Kidney capillary endothelial cell (primary cell): ENCODE data around the gene FXYD4.

Experiments used
- DNase-seq: peaks from one replicate; pipeline ENCODE4 v3.0.0-alpha.2; 2018; ENCODE audit warnings: low spot score

FXYD4 gene

DNA sequence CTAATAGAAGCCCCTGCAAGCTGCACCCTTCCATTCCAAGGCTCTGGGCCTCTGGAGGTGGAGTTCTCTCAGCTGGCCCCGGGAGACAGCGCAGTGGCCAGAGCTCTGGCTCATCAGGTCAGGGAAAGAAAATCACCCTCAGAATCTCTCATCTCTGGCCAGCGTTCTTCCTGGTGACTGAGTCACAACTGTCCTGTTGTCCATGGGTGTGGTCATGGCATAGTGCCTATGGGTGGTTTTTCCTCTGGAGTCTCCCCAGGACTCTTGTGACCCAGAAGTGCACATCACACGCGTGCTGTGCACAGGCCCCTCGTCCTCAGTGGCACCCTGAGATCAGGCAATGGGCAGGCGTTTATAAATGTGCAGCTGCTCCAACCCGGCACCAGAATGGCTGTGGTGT is 27.4 kb upstream of the FXYD4 start:
- no peak for DNase-seq

DNA sequence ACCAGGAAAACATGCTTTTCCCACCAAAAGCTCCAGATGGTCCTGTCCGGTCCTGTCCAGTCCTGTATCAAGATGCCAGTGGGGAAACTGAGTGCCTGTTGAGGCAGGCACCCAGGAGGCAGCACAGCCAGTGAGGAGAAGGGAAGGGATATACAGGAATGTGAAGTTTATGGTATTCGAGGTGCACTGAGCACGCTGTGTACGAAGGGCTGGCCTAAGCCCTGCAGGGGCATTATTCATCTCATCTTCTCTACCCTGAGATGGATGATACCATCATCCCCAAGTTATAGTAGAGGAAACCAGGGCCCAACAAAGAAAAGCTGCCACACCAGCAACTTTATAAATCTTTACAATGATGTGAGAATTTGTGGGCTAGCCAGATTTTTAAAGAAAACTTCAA is 23.4 kb upstream of the FXYD4 start:
- DNase-seq = no peak

DNA sequence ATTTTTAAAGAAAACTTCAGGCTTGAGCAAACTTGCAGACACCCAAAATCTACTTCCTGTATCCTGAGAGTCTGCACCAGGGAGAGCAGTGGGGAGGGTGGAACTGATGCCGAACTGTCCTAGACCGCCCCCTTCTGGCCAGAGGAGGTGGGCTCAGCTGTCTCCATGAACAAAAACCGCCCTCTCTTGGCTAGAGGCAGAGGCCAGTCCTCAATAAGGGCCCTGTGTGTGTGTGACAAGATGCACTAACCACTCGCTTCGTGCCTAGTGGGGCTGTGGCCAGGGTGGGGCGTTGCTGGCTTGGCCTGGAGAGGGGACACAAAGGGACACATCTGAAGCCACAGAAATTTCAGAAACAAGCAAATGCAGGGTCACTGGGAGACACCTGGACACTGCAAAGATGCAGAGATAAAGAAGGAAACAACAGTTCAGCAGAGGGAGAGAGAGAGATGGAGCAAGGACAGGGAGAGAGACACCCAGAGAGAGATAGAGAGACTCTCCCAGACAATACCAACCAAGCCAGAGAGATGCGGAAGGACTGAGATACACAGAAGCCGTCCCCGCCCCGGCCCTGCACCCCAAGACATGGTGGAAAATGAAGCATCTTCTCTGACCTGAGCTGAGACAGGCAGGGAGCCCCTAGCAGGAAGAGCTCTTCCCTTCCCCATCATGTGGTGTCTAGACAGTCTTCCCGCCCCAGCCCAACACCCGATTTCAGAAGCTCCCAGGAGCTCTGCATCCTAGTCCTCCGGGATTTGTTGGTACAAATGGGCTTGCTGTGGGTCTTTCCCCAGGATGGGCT is 22.7 kb upstream of the FXYD4 start:
- DNase-seq = peak; percentile 74

DNA sequence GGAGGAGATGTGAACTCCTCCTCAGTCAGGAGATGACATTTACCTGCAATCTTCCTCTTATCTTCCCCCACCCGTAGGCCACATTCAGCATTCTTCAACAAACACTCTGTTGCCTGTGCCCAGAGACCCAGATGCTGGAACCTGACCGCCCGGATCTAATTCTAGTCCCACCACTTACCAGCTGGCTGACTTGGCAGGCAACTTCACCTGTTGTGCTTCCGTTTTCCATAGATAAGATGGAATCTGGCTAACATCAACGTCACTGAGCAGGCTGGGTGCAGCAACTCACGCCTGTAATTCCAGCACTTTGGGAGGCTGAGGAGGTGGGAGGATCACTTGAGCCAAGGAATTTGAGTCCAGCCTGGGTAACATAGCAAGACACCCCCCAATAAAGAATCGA is 21.3 kb upstream of the FXYD4 start:
- DNase-seq = no peak

DNA sequence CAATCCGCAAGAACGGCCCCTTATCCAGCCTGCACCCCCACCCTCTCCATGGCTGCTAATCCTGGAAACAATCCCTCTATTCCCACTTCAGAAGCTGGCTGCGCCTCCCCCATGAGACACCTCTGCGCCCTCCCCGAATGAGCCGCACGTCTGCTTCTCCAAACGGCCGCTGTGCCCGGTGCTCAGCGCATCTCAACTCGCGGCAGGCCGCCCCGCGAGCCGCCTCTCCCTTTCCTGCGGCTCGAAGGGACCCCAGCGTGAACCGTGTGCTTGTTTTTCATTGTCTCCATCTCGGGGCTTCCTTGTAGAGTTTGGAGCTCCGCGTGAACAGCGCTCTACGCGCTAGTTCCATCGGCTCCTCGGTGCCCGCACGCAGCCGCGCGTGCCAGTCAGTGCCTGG is 20.8 kb upstream of the FXYD4 start:
- DNase-seq = no peak

DNA sequence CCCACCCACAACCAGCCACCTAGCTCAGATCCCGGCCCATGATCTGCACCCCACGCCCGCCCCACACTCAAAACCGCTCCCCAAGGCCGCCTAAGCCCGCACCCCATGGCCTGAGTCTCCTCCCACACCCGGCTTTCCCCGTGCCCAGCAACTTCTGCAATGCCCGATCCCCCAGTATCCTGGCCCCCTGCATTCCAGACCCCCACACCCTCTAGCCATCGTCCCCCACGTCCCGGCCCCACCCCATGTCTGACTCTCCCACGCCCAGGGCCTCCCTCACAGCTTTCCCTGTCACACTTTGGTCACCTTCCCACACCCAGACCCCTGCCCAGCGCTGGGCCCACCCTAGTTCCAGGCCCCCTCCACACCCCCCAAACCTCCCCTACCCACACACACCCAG is 20.1 kb upstream of the FXYD4 start:
- DNase-seq = no peak

DNA sequence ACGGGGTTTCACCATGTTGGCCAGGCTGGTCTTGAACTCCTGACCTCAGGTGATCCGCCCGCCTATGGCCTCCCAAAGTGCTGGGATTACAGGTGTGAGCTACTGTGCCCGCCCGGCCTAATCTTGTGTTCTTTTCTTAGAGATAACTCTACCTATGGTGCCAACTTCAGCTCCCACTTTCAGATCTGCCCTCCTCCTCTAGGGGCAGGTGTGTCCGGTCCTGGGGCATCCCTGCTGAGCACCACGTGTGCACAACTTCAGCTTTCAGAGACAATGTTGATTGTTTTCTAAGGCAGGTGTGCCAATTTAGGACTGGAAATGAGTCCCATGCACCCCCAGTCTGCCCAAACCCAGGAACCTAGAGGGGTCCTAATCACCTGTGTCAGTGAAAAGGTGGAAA is 18.5 kb upstream of the FXYD4 start:
- no peak for DNase-seq

DNA sequence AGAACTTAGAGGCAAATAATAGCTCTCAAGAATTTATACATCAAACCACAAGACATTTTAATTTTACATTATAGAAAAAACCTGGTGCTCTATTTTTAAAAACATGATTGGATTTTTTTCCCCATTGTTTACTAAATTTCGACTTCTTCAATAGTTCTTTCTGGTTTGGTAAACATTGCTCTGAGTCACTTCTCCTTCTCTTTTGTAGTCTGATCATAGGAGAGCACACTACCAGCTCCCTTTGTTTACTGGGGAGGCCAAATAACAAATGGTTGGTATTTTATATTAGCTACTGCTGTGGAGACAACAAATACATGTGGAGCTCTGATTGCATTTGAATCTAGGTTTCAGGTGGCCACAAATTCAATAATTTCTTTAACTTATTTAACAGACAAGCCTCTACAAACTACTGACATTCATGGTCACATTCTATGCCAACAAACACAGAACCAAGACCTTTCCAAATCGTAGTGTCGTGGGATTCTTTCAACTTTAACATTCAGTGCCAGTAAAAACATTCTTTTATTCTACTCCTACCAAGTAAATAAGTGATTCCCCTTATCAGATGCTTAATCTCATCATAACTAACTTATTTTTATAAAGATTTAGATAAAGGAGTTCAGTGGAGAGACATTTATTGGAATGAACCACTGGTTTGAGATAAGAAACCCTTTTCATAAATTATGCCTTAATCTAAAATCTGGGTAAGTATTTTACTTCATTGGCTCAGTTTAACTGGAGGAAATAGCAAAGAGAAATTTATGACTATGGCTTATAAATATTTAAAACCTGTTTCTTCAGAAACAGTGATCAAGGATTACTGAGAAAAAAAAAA is 17.7 kb upstream of the FXYD4 start:
- DNase-seq = no peak

DNA sequence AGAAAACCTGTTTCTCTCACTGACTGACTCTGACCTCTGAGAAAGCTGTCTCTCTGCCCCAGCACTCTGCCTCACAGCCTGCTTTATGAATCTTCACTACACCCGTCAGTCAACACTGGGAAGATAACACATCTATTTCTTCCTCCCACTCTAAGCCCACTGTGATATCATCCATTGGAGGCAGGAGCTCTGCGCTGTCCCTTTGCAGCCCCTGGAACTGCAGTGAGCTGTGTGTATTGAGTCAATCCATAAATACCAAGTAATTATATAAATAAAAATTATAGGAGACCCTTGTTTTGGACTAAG is 17.2 kb upstream of the FXYD4 start:
- DNase-seq = no peak

DNA sequence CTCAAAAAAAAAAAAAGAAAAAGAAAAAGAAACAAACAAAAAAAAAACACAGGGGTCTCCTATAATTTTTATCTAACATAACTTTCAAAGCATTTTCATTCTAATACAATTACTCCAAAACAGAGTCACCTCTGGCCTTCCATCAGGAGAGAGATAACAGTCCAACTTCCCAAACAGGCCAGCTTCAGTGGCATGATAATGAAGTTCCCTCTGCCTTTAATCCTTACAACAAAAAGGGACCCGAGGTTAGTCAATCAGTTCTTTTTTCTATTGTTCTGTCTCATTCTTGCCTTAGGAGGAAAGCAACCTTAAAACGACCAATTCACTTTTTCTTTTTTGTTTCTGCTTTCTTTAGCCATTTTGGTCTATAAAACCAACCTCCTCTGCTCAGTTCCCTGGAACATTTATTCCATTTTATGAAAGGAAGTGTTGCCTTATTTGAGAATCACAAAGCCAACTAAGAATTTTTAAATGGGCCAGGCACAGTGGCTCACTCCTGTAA is 16.5 kb upstream of the FXYD4 start:
- no peak for DNase-seq

DNA sequence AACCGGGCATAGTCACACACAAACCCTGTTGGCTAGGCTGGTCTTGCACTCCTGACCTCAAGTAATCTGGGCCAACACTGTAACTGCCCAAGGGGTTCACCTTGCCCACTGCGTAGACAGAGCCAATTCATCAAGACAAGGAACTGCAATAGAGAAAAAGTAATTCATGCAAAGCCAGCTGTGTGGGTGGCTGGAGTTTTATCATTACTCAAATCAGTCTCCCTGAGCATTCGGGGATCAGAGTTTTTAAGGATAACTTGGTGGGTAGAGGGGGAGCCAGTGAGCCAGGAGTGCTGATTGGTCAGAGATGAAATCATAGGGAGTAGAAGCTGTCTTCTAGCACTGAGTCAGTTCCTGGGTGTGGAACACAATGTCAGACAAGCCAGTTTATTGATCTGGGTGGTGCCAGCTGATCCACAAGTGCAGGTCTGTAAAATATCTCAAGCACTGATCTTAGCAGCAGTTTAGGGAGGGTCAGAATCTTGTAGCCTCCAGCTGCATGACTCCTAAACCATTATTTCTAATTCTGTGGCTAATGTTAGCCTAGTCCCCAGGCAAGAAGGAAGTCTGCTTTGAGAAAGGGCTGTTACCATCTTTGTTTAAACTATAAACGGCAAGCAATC is 15.6 kb upstream of the FXYD4 start:
- no peak for DNase-seq

DNA sequence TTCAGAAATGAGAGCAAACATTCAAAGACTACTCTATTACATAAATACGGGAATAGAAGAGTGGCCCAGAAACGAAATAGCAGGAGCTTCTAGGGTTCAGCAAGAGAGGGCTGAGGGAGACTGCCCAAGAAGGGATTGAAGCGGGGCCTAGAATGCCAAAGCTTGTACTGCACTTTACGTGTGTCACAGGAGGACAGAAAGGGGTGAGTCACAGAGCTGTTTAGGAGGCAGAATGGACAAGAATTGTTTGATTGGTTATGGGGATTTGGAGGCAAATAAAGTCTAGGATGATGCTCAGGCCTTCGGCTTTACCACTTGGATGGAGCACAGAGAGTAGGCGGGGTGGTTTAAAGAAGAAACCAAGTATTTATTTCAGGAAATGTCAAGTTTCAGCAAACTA is 11.3 kb upstream of the FXYD4 start:
- no peak for DNase-seq

DNA sequence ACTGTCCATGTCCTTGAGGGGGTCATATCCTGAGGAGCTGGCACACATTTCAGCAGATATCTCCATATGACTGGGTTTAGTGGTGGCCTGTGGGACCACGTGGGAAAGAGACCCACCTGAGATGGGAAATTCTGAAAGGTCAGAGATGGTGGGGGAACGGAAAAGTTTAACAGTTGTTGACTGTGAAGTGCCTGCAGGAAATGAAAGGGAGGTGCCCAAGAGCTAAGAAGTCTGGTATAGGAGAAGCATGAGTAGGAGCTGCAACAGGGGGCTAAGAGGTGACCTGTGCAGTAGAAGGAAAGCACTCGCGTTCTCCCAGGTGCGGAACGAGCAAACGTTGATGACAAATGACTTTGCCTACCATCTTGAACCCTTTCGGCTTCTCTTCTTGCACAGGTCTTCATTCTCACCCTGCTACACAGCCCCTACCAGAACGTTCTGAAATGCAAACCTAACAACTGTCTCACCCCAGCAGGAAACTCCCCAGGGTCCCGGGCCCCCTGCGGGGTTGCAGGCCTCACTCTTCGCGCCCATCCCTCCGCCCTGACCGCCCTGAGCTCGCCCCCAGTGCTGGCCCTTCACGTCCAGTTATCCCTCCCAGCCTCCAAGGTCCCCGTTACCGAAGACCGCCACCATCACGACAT is 9.8 kb upstream of the FXYD4 start:
- no peak for DNase-seq

DNA sequence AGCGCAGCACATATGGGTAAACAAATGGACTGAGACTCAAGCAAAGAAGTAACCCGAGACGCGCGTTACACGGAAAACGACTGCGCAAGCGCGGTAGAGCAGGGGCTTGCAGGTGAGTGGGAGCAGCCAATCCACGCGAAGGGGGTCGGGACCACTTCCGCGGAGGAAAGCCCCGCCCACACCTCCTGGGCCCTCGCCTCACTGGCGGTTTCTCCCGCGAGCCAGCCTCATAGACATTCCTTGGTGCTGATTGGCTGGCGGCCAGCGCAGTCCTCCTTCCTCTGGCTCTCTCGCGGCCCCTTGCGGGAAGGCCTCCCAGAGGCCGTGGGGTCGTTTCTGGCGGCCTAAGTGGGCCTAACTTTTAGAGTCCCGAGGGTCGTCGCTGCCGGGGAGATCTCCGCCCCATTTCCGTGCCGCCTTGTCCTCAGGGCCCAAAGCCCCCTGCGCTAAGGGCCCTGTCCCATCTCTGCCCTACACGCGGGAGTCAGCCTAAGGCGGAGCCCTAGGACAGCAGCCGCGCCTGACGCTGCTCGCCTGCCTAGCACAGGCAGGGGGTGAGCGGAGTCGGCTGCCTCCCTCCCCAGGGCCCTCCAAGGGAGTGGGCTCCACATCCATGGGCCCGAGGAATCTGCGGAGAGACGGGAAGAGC is 9.1 kb upstream of the FXYD4 start:
- DNase-seq = peak; percentile 71

DNA sequence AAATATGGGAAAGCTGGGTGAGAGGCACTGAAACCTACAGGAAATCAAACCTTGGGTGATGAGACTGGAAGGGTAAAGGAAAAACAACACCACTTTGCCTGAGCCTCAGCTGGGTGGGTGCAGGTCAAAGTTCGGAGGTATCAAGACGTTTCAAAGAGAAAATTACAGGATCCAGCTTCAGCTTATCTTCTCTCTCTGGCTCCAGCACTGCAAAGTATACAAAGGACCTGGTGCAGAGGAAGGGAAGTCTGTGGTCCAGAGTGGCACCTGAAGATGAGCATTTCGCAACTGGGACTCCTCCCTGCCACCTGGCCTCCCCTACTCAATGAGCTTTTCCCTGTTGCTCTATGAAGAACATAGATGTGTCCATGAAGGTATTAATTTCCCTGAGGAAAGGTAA is 6.4 kb upstream of the FXYD4 start:
- DNase-seq = no peak

DNA sequence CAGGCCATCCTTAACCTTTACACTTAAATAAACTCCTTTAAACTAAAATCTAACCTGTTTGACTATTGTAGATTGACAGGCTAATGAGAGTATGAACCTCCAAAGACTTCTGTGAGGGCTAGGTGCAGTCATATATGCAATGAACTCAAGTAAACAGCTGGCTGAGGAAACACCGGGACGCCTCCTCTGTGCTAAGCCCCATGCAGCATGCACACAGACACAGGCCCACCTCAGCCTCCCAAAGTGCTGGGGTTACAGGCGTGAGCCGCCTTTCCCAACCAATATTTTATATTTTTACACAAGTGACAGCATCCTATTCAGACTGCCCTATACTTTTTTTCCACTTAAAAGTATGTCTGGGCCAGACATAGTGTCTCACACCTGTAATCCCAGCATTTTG is 1.5 kb upstream of the FXYD4 start:
- no peak for DNase-seq

DNA sequence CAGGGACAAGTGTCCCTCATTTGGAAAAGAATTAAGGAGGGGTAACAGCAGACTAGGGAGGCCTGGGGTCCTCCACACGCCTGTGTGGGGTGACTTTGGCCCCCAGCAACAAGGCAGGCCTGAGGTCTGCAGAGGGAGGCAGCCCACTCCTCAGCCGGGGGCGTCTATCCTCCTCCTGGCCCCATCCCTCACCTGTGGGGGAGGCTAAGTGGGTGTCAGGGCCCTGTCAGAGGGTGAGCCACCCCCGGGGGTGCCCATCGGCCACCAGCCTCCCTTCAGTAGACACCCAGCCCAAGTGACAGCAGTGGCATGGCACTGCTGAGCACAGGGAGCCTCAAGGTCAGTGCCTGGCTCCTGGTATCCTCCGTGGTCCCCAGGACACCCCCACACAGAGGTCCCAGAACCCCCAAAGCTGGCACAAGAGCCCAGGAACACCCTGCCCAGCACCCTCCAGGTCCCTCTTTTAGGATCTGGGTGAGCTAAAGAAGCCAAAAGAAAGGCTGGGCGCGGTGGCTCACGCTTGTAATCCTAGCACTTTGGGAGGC is 693 bp upstream of the FXYD4 start:
- no peak for DNase-seq

DNA sequence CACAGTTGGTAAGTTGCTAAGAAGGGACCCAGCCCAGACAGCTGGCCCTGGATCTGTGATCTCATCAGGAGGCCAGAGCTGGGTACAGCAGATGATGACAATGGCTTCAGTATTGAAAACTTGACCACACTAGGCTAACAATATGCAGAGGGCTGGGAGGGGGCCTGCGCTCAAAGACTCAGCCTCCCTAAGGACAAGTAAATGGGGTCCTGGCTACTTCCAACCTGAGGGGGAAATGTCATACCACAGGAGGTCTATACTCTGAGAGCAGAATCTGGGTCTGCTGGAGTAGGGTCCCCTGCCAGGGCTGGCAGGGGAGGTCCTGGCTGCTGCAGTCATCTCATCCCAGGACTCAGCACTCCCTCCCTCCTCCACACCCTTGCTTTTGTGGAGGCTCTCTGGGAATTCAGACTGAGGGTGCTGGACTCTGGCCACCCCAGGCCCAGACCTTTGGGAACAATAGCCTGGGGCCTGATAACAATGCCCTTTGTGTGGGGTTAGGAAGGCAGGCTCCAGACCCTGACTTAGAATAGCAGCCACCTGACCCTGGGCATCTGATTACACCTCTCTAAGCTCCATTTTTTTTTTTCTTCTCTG is 1.4 kb downstream of the FXYD4 start:
- no peak for DNase-seq

DNA sequence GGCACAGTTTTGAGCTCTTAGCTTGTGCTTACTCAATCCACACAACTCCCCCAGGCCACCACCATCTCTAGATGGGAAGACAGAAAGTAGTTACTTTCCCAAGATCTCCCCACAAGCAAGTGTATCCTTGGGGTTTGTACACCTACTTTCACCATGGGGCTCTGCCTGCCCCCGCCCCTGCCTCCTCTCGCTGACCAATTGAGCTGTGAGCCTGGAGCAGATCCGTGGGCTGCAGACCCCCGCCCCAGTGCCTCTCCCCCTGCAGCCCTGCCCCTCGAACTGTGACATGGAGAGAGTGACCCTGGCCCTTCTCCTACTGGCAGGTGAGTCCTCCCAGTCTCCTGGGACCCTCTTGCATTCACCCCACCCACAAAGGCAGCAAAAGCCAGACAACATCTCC is 2.0 kb downstream of the FXYD4 start:
- DNase-seq = no peak

DNA sequence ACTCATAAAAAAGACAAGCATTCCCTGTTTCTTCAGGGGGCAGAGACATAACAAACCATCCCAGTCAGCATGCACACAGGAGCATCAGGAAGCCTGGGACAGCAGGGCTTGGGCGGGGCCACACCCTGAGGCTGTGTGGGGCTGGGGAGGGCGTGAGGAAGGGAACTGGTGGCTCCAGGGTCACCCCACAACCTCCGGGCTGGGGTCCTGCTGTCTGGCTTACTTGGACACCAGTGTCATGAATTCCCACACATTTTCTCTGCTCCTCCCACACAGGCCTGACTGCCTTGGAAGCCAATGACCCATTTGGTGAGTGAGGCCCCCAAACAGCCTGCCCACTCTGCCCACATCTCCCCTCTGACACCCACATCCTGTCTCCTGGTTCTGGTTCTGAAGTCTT is 2.8 kb downstream of the FXYD4 start:
- no peak for DNase-seq

DNA sequence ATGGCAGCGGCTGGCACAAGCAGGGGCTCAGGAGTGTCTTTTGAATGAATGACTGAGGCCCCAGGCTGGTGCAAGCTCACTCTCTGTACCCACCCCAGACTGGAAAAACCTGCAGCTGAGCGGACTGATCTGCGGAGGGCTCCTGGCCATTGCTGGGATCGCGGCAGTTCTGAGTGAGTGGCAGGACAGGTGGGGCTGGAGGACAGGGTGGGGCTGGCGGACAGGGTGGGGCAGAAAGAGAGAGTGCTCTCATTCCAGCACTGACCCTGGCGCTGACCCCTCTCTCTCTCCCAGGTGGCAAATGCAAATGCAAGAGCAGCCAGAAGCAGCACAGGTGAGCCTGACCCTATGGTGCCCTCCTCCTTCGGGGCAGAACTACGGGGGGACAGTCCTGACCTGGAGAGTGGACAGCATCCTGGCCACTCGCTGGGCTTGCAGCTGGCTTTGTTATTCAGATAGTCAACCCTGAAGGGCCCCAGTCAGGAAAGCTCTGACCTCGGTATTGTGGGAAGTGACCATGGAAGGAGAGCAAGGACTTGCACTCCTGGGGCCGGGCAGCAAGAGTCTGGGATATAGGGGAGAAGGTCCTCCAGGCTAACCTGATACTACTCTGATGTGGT is 4.1 kb downstream of the FXYD4 start:
- no peak for DNase-seq
